Activated naive CD4-positive, alpha-beta T cell (primary cell): ENCODE results near the gene MC1R.
"Not testable (repeated sequence)": the region's sequence is repeated elsewhere in the genome, so short reads cannot be mapped to it uniquely, and the experiment has no call there.

Source experiments
- DNase-seq, 4 experiments: peaks; one replicate each; lab custom pipeline; 2025; lab: John Stamatoyannopoulos, UW

MC1R gene

DNA sequence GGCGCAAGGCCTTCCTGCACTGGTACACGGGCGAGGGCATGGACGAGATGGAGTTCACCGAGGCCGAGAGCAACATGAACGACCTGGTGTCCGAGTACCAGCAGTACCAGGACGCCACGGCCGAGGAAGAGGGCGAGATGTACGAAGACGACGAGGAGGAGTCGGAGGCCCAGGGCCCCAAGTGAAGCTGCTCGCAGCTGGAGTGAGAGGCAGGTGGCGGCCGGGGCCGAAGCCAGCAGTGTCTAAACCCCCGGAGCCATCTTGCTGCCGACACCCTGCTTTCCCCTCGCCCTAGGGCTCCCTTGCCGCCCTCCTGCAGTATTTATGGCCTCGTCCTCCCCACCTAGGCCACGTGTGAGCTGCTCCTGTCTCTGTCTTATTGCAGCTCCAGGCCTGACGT, 17.0 kb downstream of the MC1R start:
- DNase-seq: not testable (repeated sequence)

DNA sequence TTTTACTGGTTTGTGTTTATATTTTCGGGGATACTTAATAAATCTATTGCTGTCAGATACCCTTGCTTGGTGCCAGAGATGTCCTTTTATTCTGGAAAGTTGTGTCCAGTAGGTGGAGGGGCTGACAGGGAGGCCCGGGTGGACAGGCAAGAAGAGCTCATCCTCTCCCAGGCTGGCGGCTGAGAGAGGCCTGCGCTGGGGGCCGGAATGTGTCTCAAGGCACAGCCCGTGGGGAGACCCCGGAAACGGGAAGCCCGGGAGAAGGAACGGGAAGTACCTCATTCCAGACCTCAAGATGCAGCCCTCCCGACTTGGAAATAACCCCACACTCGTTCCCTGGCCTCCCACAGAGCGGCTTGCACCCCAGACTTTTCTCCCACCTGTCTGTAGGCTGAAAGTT, 17.4 kb downstream of the MC1R start:
- DNase-seq: no peak

GRCh38 chr16:89936508-89936907, 17.8 kb downstream of the MC1R start:
- DNase-seq: no peak

- no peak for DNase-seq
Measured at GRCh38 chr16:89936981-89937380, 18.3 kb downstream of the MC1R start.

- DNase-seq: no peak
Measured at GRCh38 chr16:89938175-89938885, 19.7 kb downstream of the MC1R start.

GRCh38 chr16:89944773-89945172, 26.1 kb downstream of the MC1R start:
- DNase-seq: no peak

DNA sequence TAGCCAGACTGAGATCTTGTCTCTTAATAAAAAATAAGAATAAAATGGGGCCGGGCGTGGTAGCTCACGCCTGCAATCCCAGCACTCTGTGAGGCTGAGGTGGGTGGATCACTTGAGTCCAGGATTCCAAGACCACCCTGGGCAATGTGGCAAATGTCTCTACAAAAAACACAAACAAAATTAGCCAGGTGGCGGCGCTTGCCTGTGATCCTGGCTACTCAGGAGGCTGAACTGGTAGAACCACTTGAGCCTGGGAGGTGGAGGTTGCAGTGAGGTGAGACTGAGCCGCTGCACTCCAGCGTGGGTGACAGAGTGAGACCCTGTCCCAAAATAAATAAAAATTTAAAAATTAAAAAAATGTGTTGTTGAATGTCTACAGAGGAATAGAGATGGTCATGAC, 27.0 kb downstream of the MC1R start:
- no peak for DNase-seq

- no peak for DNase-seq
Measured at GRCh38 chr16:89946515-89946914, 27.9 kb downstream of the MC1R start.

DNA sequence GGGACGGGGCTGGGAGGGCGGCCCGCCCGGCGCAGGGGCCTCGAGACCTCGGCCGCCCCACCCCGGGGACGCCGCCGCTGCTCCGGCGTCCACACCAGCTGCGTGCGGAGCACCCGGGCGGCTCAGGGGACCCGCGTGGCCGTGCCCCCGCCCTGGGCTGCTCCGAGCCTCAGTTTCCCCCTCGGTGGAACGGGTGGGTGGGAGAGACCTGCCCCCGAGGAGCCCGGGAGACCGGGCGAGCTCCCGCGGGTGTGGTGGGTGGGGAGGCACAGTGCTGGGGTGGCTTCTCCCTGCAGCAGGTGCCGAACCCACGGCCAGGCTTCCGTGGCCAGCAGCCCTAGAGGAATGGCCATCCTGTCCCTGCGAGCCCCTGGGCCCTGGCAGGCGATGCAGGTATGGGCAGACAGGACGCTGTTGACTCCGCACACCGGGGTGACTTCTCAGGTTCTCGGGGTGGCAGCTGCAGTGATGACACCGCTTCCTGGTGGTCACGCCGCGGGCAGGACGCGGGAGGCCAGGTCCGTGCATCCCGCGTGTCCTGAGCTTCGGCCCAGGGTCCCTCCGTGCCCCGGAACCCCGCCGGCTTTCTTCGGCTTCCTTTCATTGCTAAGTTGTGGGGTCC, 30.6 kb downstream of the MC1R start:
- DNase-seq: no peak

DNA sequence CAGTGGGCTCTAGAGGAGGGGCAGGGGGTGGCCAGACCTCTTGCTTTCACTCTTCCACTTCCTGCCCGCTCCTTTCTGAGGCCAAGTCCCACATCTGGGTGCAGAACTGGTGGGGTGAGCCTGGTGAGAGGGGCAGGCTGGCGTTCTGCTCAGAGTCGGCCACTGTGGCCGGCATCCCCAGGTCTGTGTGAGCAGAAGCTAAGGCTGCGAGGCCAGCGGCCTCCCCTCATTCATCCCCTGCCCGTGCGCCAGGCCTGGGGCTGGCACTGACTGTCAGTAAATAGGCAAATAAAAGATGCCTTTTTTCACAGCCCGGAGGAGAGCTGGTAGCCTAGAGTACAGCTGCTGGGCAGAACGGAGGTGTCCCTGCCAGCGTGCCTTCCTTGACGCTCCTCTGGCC, 31.1 kb downstream of the MC1R start:
- DNase-seq: no peak

- no peak for DNase-seq
Measured at GRCh38 chr16:89951509-89951908, 32.8 kb downstream of the MC1R start.

GRCh38 chr16:89952049-89952448, 33.4 kb downstream of the MC1R start:
- no peak for DNase-seq

- DNase-seq: no peak
Measured at GRCh38 chr16:89952551-89952950, 33.9 kb downstream of the MC1R start.

DNA sequence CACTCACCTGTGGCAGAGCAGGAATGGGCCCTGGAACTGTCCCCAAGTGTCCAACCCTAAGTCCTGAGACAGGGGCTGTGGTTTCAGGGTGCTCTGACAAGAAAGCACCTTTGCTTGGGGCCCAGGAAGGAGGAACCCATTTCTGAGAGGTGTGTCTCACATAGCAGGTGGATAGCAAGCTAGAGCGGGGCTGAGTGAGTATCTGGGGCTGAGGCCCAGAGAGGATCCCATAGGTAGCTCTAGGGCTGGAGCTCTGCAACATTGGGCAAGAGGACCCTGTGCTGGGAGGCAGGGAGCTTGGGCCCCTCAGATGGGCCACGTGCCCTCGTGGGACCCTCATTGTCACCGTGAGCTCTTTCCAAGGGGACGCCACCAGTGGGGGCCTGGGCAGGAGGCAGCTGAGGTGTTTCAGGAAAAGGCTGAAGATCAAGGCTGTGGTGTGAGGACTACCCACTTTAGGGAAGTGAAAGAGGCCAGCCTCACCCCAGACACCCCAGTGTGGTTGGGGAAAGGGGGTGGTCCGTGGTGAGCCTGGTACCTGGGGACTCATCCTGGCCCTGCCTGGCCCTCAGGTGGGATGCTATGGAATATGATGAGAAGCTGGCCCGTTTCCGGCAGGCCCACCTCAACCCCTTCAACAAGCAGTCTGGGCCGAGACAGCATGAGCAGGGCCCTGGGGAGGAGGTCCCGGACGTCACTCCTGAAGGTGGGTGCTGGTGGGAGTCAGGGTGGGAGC, 35.2 kb downstream of the MC1R start:
- DNase-seq: no peak

- DNase-seq: no peak
Measured at GRCh38 chr16:89954462-89954861, 35.8 kb downstream of the MC1R start.

DNA sequence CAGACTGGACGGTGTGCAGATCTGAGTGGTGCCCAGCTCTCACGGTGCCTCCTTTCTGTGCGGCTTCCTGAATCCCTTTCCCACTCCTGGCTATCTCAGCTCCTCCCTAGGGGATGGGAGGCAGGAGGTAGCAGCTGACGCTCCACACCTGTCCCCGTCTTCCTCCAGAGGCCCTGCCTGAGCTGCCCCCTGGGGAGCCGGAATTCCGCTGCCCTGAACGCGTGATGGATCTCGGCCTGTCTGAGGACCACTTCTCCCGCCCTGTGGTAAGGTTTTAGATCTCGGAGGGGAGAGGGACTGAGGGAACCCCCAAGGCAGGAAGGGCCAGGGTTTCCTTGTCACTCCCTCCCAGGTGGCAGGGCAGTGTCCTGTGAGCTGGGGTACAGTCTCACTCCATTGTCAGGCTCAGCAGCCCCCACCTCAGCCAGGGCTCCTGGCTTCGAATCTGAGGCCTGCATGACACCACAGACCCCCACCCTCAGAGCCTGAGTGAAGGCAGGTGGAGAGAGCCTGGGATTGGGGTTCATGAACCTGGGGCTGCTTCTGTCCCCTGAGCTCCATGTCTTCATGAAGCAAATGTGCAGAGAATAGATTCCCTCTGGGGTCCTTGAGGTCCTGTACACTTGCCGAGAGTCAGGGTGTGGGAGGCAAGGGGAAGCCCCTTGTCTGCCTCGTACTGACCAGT, 36.5 kb downstream of the MC1R start:
- DNase-seq: no peak

DNA sequence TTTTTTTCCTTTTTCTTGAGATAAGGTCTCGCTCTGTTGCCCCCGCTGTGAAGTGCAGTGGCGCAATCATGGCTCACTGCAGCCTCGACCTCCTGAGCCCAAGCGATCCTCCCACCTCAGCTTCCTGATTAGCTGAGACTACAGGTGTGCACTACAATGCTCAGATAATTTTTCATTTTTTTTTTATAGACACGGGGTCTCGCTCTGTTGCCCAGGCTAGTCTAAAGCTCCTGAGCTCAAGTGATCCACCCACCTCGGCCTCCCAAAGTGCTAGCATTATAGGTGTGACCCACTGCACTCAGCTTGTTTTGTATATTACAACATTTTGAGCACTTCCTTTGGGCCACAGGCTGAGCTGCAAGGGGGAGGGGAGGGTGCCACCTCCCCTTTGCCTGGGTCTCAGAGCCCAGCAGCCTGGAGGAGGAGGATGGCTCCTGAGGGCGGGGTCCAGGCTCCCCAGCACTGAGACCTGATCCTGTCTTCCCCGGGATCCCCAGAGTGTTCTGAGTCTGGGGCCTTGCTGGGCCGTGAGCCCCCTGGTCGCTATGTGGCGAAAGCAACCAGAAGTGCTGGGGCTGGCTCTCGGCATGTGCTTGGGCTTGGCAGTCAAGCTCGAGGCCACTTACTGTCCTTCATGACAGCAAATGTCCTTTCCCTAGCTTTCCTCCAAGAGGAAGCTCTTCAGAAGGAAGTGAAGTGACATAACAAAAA, 38.0 kb downstream of the MC1R start:
- no peak for DNase-seq

DNA sequence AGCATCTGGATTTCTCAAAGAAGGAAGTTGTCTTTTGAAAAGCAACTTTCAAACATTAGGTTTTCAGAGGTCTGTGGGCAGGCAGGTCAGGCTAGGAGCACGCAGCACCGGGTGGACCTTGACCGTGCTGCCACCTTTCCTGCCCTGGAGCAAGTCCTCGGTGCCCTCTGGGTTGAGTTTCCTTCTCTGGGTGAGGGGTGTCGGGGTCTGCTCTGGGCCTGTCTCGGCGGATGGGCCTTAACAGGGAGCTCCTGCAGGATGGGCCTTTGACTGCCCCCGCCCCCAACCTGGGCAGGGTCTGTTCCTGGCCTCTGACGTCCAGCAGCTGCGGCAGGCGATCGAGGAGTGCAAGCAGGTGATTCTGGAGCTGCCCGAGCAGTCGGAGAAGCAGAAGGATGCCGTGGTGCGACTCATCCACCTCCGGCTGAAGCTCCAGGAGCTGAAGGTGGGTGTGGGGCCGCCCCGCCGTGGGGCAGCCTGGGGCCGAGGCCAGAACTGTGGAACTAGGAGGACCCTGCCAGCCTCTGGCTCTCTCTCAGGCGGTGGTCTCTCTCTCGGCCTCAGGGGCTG, 38.6 kb downstream of the MC1R start:
- no peak for DNase-seq

- DNase-seq: no peak
Measured at GRCh38 chr16:89958068-89958467, 39.4 kb downstream of the MC1R start.

GRCh38 chr16:89958596-89958995, 39.9 kb downstream of the MC1R start:
- DNase-seq: no peak

DNA sequence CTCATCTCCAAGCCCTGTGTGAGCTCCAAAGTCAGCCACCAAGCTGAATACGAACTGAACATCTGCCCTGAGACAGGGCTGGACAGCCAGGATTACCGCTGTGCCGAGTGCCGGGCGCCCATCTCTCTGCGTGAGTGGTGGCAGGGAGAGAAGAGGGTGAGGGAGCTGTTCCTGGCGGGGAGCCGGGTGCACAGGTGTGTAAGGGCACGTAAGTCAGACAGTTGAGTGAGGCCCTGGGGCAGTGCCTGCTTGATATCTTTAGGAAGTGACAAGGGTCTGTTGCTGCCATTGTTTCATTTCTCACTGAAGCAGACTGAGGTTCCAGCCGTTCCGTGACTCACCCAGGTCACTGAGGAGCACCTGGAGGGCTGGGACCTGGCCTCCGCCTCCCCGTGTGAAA, 42.3 kb downstream of the MC1R start:
- no peak for DNase-seq

DNA sequence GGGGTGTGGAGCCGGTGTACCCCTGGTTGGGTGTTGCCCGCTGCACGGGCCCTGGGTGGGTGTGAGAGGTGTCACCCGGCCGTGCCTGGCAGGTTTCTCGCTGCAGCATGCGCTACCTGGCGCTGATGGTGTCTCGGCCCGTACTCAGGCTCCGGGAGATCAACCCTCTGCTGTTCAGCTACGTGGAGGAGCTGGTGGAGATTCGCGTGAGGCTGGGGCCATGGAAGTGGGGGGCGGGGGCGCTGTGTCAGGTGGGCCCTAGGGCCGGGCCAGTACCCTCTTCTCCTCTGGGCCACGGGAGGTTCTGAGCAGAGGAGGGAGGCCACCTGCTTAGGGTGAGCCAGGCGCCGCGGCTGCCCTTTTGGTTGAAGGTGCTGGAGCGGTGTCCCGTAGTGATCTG, 43.3 kb downstream of the MC1R start:
- DNase-seq: no peak
